Hematopoietic multipotent progenitor cell (in vitro differentiated cells): ENCODE results near the gene CAPZA3. TPM values are rescaled to one million over a fixed set of nuclear protein-coding genes. Genes with fewer than 3 reads are reported as not detected.
"Not testable (repeated sequence)": the region's sequence is repeated elsewhere in the genome, so short reads cannot be mapped to it uniquely, and the experiment has no call there.

Source experiments
- DNase-seq, 3 donors: peaks; one replicate each; pipeline ENCODE4 v3.0.0-alpha.2; 2011 to 2015; ENCODE audit warnings: low read depth in 2 of 3, low spot score in 2 of 3
- total RNA-seq: library from RNA; depleted of rRNA; stranded (reverse); fragments of >200 nt; gene quantifications from one replicate; pipeline ENCODE4 v1.2.3, GENCODE V29; 2012

Gene CAPZA3
- total RNA-seq, 1 donor: not detected

GRCh38 chr12:18753481-18754123 lies 15.7 kb downstream of the CAPZA3 start:
- no peak for DNase-seq

GRCh38 chr12:18754124-18754707 lies 16.3 kb downstream of the CAPZA3 start:
- DNase-seq: no peak

- DNase-seq: no peak
These were observed 17.4 kb downstream of the CAPZA3 start for GRCh38 chr12:18755341-18755740.

- DNase-seq: not testable (repeated sequence)
These were observed 28.6 kb downstream of the CAPZA3 start for GRCh38 chr12:18766479-18766878.

GRCh38 chr12:18782827-18783226 lies 44.9 kb downstream of the CAPZA3 start:
- DNase-seq: no peak

GRCh38 chr12:18785465-18785864 lies 47.5 kb downstream of the CAPZA3 start:
- DNase-seq: not testable (repeated sequence)

Other genes with a start within 250 kb of the CAPZA3 start
- not detected for gene PLCZ1, start 107 bp upstream of the CAPZA3 start, total RNA-seq